Measurements from ENCODE around the gene INPP5J.

INPP5J gene

DNA sequence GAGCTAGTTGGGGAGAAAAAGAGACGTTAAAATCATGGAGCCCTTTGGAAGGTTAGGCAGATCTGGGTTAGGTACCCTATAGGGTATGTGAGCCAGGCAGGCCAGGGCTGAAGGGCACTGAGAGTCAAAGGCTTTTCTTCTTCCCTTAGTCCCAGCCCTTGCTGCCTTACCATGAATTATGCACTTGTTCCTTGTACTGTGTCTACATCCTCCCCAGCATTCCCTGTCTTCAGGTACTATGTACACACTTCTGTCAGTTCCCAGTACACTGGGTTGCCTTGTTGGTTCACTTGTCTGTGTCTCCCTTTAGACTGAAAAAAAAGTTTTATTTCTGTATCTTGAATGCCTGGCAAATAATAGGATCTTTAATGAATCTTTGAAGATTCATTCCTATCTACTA lies 54.2 kb downstream of the INPP5J start:
- FAIRE-seq (no peak), DNase-seq (ENCODE audit: insufficient read length, low spot score) (no peak)
- TF ChIP-seq POU2F2 (IDR thresholded peaks at IDR 0.05; ENCODE audit: low read depth, low read length), result no peak

DNA sequence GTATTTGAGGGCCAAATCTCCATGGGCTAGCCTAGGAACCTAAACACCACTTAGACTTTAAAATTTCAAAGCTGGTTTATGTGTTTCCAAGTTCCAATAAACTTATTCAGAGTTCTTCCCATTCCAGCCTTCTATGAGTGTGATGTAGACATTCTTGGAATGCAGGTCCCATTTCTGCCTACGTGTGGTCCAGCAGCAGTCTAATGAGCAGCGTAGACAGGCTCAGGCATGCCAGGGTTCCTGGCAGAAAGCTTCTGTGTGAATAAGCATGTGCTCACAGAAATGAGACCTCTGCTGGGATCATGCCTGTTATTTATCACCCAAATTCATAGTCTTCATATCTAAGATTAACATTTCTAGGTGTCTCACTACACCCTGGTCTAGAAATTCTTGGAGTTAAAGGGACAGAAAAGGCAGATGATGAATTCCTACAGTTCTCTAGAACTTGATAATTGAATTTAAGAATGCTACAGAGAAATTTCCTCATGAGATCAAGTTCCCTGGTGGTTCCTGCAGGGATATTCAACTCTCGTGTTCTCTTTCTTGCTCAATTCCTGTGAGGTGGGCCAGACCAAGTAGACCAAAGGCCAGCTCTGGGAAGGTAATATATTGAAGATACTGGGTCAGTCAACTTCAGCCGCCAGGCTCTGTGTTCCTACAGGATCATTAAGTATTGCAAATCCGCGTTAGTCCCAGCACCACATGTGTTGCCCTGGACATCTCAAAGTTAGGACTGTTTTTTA lies 54.8 kb downstream of the INPP5J start:
- FAIRE-seq, result no peak

DNA sequence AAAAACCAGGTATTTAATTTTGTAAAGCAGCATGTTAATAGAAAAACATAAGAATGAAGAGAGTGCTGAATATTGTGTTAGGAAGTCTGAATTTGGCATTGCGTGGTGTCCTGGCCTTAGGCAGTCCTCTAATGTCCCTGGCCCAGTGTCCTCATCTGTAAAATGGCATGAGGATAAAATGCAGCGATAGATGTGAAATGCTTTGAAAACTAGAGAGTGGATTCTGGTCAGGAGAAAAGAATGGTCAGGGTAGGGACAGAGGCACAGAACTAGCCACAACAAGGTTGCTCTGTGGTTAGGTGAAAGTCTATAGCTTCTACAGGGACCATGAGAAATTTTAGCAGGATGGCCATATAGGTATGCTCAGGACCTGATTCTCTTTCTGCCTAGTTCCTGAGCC lies 56.1 kb downstream of the INPP5J start:
- FAIRE-seq, result no peak
- no peak for DNase-seq (ENCODE audit: insufficient read length, low spot score)
- TF ChIP-seq PAX5 (IDR thresholded peaks at IDR 0.05; ENCODE audit: insufficient read depth, low read length, severe bottlenecking), result no peak
- TF ChIP-seq POLR2A (IDR thresholded peaks at IDR 0.05; ENCODE audit: low read depth, low read length), result no peak
- TF ChIP-seq SPI1 (IDR thresholded peaks at IDR 0.05; ENCODE audit: low read depth, low read length), result no peak
- TF ChIP-seq POU2F2 (IDR thresholded peaks at IDR 0.05; ENCODE audit: low read depth, low read length), result no peak
- TF ChIP-seq TAF1 (IDR thresholded peaks at IDR 0.05; ENCODE audit: low read depth, low read length), result no peak
- TF ChIP-seq POLR2AphosphoS5 (IDR thresholded peaks at IDR 0.05; ENCODE audit: low read depth, low read length), result no peak

More for the DNA sequence above, 54.8 kb downstream of the INPP5J start:
- no peak for DNase-seq (ENCODE audit: insufficient read length, low spot score)
- TF ChIP-seq SPI1 (IDR thresholded peaks at IDR 0.05; ENCODE audit: low read depth, low read length), result no peak

DNA sequence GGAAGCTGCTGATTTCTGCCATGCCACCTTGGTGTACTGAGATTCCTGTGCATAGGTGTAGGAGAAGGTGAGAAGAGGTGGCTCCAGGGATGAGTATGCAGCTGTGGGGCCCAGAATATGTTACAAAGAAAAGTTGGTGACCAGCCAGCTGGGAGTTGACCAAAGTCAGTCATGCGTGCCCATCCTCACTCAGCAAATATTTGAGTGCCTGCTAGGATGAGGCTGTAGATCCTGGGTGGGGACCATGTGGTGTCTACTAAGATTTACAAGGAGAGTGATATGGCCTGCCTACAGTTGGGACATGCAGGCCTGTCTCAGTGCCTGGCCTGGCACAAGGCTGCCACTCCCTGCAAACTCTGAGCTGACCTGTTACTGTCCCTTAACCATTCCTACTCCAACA lies 56.6 kb downstream of the INPP5J start:
- no peak for DNase-seq (ENCODE audit: insufficient read length, low spot score)
- no peak for TF ChIP-seq TAF1 (IDR thresholded peaks at IDR 0.05; ENCODE audit: low read depth, low read length)
- TF ChIP-seq SPI1 (IDR thresholded peaks at IDR 0.05; ENCODE audit: low read depth, low read length), result no peak
- TF ChIP-seq PAX5 (IDR thresholded peaks at IDR 0.05; ENCODE audit: insufficient read depth, low read length, severe bottlenecking), result peak; percentile 36
- FAIRE-seq, result no peak

DNA sequence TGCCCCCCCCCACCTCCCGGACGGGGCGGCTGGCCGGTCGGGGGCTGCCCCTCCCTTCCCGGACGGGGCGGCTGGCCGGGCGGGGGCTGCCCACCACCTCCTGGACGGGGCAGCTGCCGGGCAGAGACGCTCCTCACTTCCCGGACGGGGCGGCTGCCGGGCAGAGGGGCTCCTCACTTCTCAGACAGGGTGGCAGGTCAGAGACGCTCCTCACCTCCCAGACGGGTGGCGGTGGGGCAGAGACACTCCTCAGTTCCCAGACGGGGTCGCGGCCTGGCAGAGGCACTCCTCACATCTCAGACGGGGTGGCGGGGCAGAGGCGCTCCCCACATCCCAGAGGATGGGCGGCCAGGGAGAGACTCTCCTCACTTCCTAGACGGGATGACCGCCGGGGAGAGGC lies 61.2 kb downstream of the INPP5J start:
- FAIRE-seq (no peak), DNase-seq (ENCODE audit: insufficient read length, low spot score) (no peak)
- TF ChIP-seq TAF1 (IDR thresholded peaks at IDR 0.05; ENCODE audit: low read depth, low read length) (no peak), POLR2AphosphoS5 (IDR thresholded peaks at IDR 0.05; ENCODE audit: low read depth, low read length) (no peak)
